Coronary artery (tissue), 2 donors: ENCODE results near the gene ITGB1BP1.
A peak's percentile ranks its signal among the peaks of the same experiment; 100 is the strongest.
"Not testable (repeated sequence)": the region's sequence is repeated elsewhere in the genome, so short reads cannot be mapped to it uniquely, and the experiment has no call there.

Experiments used
- DNase-seq: peaks from one replicate; pipeline ENCODE4 v3.0.0-alpha.2; 2017; ENCODE audit warnings: low spot score
- H3K27ac ChIP-seq, 2 donors: fragments of 200-600 bp; sonication (generic); one replicate each; pipeline ENCODE4 v1.5.1; 2016 to 2019
- H3K4me3 ChIP-seq: fragments of 200-600 bp; sonication (generic); 2 replicates; pipeline ENCODE4 v1.5.1; 2016; ENCODE audit warnings: mild to moderate bottlenecking, moderate library complexity
- CTCF ChIP-seq: fragments of 200-600 bp; sonication (generic); IDR thresholded peaks from one replicate; pipeline ENCODE4 v1.5.1; 2019; ENCODE audit warnings: antibody characterized with exemption

Gene ITGB1BP1

GRCh38 chr2:9401646-9402371, 21.5 kb downstream of the ITGB1BP1 start:
- no peak overlapping the region for H3K27ac ChIP-seq
- no peak overlapping the region for H3K4me3 ChIP-seq
- DNase-seq, result no peak
- no peak for TF ChIP-seq CTCF

GRCh38 chr2:9401059-9401547, 22.2 kb downstream of the ITGB1BP1 start:
- DNase-seq, result no peak
- Histone ChIP-seq H3K4me3 (no peak overlapping the region), H3K27ac (no peak overlapping the region)
- no peak for TF ChIP-seq CTCF

GRCh38 chr2:9400268-9401058, 22.9 kb downstream of the ITGB1BP1 start:
- TF ChIP-seq CTCF, result no peak
- H3K27ac ChIP-seq, result peak overlapping the region in 1 of 2 donors; percentile 82
- DNase-seq, result no peak

GRCh38 chr2:9398881-9399780, 24.2 kb downstream of the ITGB1BP1 start:
- Histone ChIP-seq H3K27ac (peak overlapping the region in 1 of 2 donors; percentile 82), H3K4me3 (no peak overlapping the region)
- no peak for TF ChIP-seq CTCF
- DNase-seq, result no peak

More at GRCh38 chr2:9400268-9401058, 22.9 kb downstream of the ITGB1BP1 start:
- H3K4me3 ChIP-seq, result no peak overlapping the region

GRCh38 chr2:9398251-9398650, 25.1 kb downstream of the ITGB1BP1 start:
- H3K4me3 ChIP-seq, DNase-seq: not testable (repeated sequence)

GRCh38 chr2:9397201-9397600, 26.1 kb downstream of the ITGB1BP1 start:
- DNase-seq, result no peak
- Histone ChIP-seq H3K27ac (no peak overlapping the region), H3K4me3 (no peak overlapping the region)
- TF ChIP-seq CTCF, result no peak

More at GRCh38 chr2:9398251-9398650, 25.1 kb downstream of the ITGB1BP1 start:
- H3K27ac ChIP-seq, result peak overlapping the region in 1 of 2 donors; percentile 57

- Histone ChIP-seq H3K4me3 (no peak overlapping the region), H3K27ac (peak overlapping the region in 1 of 2 donors; percentile 11)
- TF ChIP-seq CTCF, result no peak
- no peak for DNase-seq
Measured at GRCh38 chr2:9394816-9395215, 28.5 kb downstream of the ITGB1BP1 start.
